SK-N-SH (cell line): ENCODE results near the gene SDF4. TPM values are rescaled to one million over a fixed set of nuclear protein-coding genes. Genes with fewer than 3 reads are reported as not detected.

Experiments used
- CTCF ChIA-PET: fragments of 300-600, 350-600 bp; formaldehyde crosslinking; extraction: SDS; loops from one replicate; lab custom pipeline; 2021; lab: Yijun Ruan, JAX
- POLR2A ChIA-PET: fragments of 350-600 bp; sonication (Branson Sonifier 250); formaldehyde crosslinking; extraction: SDS; loops from one replicate; lab custom pipeline; 2020; ENCODE audit warnings: antibody characterized with exemption, inconsistent platforms; lab: Yijun Ruan, JAX
- DNase-seq: peaks from one replicate; pipeline ENCODE4 v3.0.0; 2012
- H2AFZ ChIP-seq: fragments of 200-600 bp; sonication (generic); 2 replicates; pipeline ENCODE4 v1.8.1; 2016; ENCODE audit warnings: antibody characterized with exemption, mild to moderate bottlenecking, low read depth
- H3F3A ChIP-seq: fragments of 200-600 bp; sonication (generic); replicated peaks from 2 replicates; pipeline ENCODE3; 2016; ENCODE audit warnings: antibody characterized with exemption, mild to moderate bottlenecking; ENCODE audit not compliant: insufficient read depth
- H3K27ac ChIP-seq, 2 experiments: fragments of 200-500 bp in 1 of 2; fragments of 200-600 bp in 1 of 2; sonication (Bioruptor generic) in 1 of 2; sonication (generic), shearing (Covaris generic) in 1 of 2; 2 replicates each; pipeline versions ENCODE4 v1.5.1 to v1.6.1; 2014 to 2016; ENCODE audit warnings: low read depth in 2 of 2, inconsistent platforms in 1 of 2, low read length in 1 of 2, mild to moderate bottlenecking in 1 of 2, mixed read lengths in 1 of 2
- H3K27me3 ChIP-seq: fragments of 200-600 bp; sonication (generic), shearing (Covaris generic); 2 replicates; pipeline ENCODE4 v1.6.1; 2016; ENCODE audit warnings: mixed run types; ENCODE audit not compliant: insufficient read depth
- H3K36me3 ChIP-seq, 2 experiments: fragments of 200-500 bp in 1 of 2; fragments of 200-600 bp in 1 of 2; sonication (Bioruptor generic) in 1 of 2; sonication (generic) in 1 of 2; replicated peaks in 1 of 2; 2 replicates each; pipeline versions ENCODE3 to v1.5.1; 2014 to 2016; ENCODE audit warnings: low read length in 1 of 2, mild to moderate bottlenecking in 1 of 2; ENCODE audit not compliant: insufficient read depth in 2 of 2, control insufficient read depth in 1 of 2
- H3K4me1 ChIP-seq, 2 experiments: fragments of 200-500 bp in 1 of 2; fragments of 200-600 bp in 1 of 2; sonication (Bioruptor generic) in 1 of 2; sonication (generic), shearing (Covaris generic) in 1 of 2; 2 replicates each; pipeline versions ENCODE4 v1.5.1 to v1.6.1; 2014 to 2016; ENCODE audit warnings: low read depth in 1 of 2, low read length in 1 of 2, mixed run types in 1 of 2; ENCODE audit not compliant: insufficient read depth in 2 of 2, control insufficient read depth in 1 of 2
- H3K4me2 ChIP-seq: fragments of 200-600 bp; sonication (generic), shearing (Covaris generic); 2 replicates; pipeline ENCODE4 v1.6.1; 2017; ENCODE audit warnings: mixed run types
- H3K4me3 ChIP-seq, 2 experiments: fragments of 200-500 bp in 1 of 2; fragments of 200-600 bp in 1 of 2; sonication (Bioruptor generic) in 1 of 2; sonication (generic), shearing (Covaris generic) in 1 of 2; 2 replicates each; pipeline versions ENCODE4 v1.5.1 to v1.8.1; 2014 to 2016; ENCODE audit warnings: low read depth in 2 of 2, inconsistent platforms in 1 of 2, low read length in 1 of 2, mild to moderate bottlenecking in 1 of 2, mixed read lengths in 1 of 2, moderate library complexity in 1 of 2
- H3K79me2 ChIP-seq: fragments of 200-600 bp; sonication (generic); 2 replicates; pipeline ENCODE4 v1.8.1; 2017; ENCODE audit warnings: mild to moderate bottlenecking; ENCODE audit not compliant: insufficient read depth
- H3K9ac ChIP-seq: fragments of 200-600 bp; sonication (generic); 2 replicates; pipeline ENCODE4 v1.6.1; 2017; ENCODE audit warnings: mixed run types
- H3K9me2 ChIP-seq: fragments of 200-600 bp; sonication (generic); 2 replicates; pipeline ENCODE4 v1.6.1; 2017; ENCODE audit warnings: mixed run types
- H3K9me3 ChIP-seq: fragments of 200-600 bp; sonication (generic); 2 replicates; pipeline ENCODE4 v1.6.1; 2017; ENCODE audit warnings: mixed run types, mild to moderate bottlenecking, moderate library complexity
- H4K20me1 ChIP-seq: fragments of 200-600 bp; sonication (generic); 2 replicates; pipeline ENCODE4 v1.6.1; 2017; ENCODE audit warnings: mild to moderate bottlenecking, mixed run types; ENCODE audit not compliant: insufficient read depth
- FOSL2 ChIP-seq: IDR thresholded peaks from 2 replicates; pipeline ENCODE4 v1.4.0; 2012; ENCODE audit warnings: low read depth, mild to moderate bottlenecking, moderate library complexity, borderline replicate concordance
- GABPA ChIP-seq: IDR thresholded peaks from 2 replicates; pipeline ENCODE4 v1.4.0; 2012; ENCODE audit warnings: low read depth, mild to moderate bottlenecking
- GATA2 ChIP-seq: sonication (generic); formaldehyde crosslinking; IDR thresholded peaks from 2 replicates; pipeline ENCODE4 v1.5.0; 2020; ENCODE audit warnings: mild to moderate bottlenecking, missing genetic modification reagents
- JUND ChIP-seq: IDR thresholded peaks from 2 replicates; pipeline ENCODE4 v1.4.0; 2012
- POLR2AphosphoS5 ChIP-seq: IDR thresholded peaks from 2 replicates; pipeline ENCODE4 v1.6.1; 2012; ENCODE audit warnings: low read depth, low read length
- RCOR1 ChIP-seq: fragments of 150-350 bp; IDR thresholded peaks from 2 replicates; pipeline ENCODE4 v1.6.1; 2017; ENCODE audit warnings: antibody characterized with exemption, low read length
- RFX5 ChIP-seq: IDR thresholded peaks from 2 replicates; pipeline ENCODE4 v1.6.1; 2012; ENCODE audit warnings: mild to moderate bottlenecking, improper control_type of control experiment, low read length
- RXRA ChIP-seq: IDR thresholded peaks from 2 replicates; pipeline ENCODE4 v1.4.0; 2012; ENCODE audit warnings: low read depth, mild to moderate bottlenecking, borderline replicate concordance
- SIN3A ChIP-seq: IDR thresholded peaks from 2 replicates; pipeline ENCODE4 v1.6.1; 2012; ENCODE audit warnings: low read depth, mild to moderate bottlenecking, low read length, moderate library complexity, borderline replicate concordance
- TAF1 ChIP-seq: IDR thresholded peaks from 2 replicates; pipeline ENCODE4 v1.6.1; 2012; ENCODE audit warnings: low read depth, mild to moderate bottlenecking, low read length, moderate library complexity, borderline replicate concordance
- WGBS: methylation state at CpG from one replicate; pipeline ENCODE4 v1.1.6; 2017; ENCODE audit warnings: low lambda C conversion rate; 5-methylcytosine and 5-hydroxymethylcytosine counted together
- polyA plus RNA-seq, 3 experiments: library from polyadenylated mRNA; depleted of rRNA; stranded (reverse); fragments of >200 nt; gene quantifications; 2 replicates each; pipeline ENCODE4 v1.2.3, GENCODE V29; 2012
- TF ChIP-seq, protein P1 (sequence below): fragments of 150-350 bp; IDR thresholded peaks from 2 replicates; pipeline ENCODE4 v1.6.1; 2016; ENCODE audit warnings: mild to moderate bottlenecking, low read depth, low read length
- TF ChIP-seq, protein P2 (sequence below): IDR thresholded peaks from 2 replicates; pipeline ENCODE4 v1.6.1; 2012; ENCODE audit warnings: mild to moderate bottlenecking, low read depth, low read length, moderate library complexity
- TF ChIP-seq, protein P3 (sequence below): IDR thresholded peaks from 2 replicates; pipeline ENCODE4; 2012
- TF ChIP-seq, protein P4 (sequence below): IDR thresholded peaks from 2 replicates; pipeline ENCODE4 v1.4.0; 2012; ENCODE audit warnings: low read depth
- TF ChIP-seq, protein P5 (sequence below): fragments of 200-600 bp; sonication (generic); IDR thresholded peaks from 2 replicates; pipeline ENCODE4 v1.6.1; 2017; ENCODE audit warnings: antibody characterized with exemption, mild to moderate bottlenecking, moderate library complexity

The SDF4 gene
- polyA plus RNA-seq, 1 of the 3 experiments (the other 2 are of a cell fraction): 265 TPM

DNA sequence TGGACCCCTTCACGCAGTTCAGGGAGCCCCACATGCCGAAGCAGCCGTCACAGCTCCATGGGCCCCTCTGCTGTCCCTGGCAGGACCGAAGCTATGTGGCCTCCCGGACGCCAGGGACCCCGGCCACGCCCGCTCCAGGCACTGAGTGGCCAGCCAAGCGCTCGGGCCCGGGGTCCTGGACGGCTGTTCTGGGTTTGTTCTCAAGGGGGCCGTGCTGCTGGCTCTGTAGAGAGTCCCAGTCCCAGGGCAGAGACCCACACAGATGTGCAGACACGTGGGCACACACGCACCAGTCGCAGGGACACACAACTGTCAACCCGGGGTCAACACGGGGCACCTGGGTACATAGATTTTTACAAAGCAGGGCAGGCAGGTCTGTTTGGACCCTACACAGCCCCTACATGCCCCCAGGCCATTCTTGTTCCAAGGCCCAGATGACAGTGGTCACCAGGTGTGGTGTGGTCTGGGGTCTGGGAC is 6.9 kb upstream of the SDF4 start:
- Histone ChIP-seq H3K9me3 (no peaks in the 10 kb centered on the region), H3K27me3 (no peaks in the 10 kb centered on the region), H3K4me3 (no peak overlapping the region), H3K9me2 (no peaks in the 10 kb centered on the region), H3K4me1 (peaks cover 0 to 18% of the 10 kb centered on the region in 2 experiments; a peak in 1 of 4 replicates), H3F3A (no peaks in the 10 kb centered on the region), H3K36me3 (peaks cover 0 to 17% of the 10 kb centered on the region in 2 experiments), H2AFZ (no peak overlapping the region), H4K20me1 (no peaks in the 10 kb centered on the region), H3K79me2 (peaks cover 8% of the 10 kb centered on the region; the same call in 1 of the 2 replicates), H3K9ac (no peak overlapping the region), H3K27ac (no peak overlapping the region), H3K4me2 (no peak overlapping the region)
- POLR2A ChIA-PET: interaction anchor here (0.9 kb wide), 1 partner anchor 12 kb away, joined by 3 read pairs; no protein-coding TSS in a partner anchor
- TF ChIP-seq, protein P1, sequence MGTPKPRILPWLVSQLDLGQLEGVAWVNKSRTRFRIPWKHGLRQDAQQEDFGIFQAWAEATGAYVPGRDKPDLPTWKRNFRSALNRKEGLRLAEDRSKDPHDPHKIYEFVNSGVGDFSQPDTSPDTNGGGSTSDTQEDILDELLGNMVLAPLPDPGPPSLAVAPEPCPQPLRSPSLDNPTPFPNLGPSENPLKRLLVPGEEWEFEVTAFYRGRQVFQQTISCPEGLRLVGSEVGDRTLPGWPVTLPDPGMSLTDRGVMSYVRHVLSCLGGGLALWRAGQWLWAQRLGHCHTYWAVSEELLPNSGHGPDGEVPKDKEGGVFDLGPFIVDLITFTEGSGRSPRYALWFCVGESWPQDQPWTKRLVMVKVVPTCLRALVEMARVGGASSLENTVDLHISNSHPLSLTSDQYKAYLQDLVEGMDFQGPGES: no peak
- TF ChIP-seq POLR2AphosphoS5: no peak
- no peak for TF ChIP-seq RFX5
- TF ChIP-seq, protein P2, sequence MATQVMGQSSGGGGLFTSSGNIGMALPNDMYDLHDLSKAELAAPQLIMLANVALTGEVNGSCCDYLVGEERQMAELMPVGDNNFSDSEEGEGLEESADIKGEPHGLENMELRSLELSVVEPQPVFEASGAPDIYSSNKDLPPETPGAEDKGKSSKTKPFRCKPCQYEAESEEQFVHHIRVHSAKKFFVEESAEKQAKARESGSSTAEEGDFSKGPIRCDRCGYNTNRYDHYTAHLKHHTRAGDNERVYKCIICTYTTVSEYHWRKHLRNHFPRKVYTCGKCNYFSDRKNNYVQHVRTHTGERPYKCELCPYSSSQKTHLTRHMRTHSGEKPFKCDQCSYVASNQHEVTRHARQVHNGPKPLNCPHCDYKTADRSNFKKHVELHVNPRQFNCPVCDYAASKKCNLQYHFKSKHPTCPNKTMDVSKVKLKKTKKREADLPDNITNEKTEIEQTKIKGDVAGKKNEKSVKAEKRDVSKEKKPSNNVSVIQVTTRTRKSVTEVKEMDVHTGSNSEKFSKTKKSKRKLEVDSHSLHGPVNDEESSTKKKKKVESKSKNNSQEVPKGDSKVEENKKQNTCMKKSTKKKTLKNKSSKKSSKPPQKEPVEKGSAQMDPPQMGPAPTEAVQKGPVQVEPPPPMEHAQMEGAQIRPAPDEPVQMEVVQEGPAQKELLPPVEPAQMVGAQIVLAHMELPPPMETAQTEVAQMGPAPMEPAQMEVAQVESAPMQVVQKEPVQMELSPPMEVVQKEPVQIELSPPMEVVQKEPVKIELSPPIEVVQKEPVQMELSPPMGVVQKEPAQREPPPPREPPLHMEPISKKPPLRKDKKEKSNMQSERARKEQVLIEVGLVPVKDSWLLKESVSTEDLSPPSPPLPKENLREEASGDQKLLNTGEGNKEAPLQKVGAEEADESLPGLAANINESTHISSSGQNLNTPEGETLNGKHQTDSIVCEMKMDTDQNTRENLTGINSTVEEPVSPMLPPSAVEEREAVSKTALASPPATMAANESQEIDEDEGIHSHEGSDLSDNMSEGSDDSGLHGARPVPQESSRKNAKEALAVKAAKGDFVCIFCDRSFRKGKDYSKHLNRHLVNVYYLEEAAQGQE: no peak
- TF ChIP-seq GABPA: no peak
- TF ChIP-seq, protein P3, sequence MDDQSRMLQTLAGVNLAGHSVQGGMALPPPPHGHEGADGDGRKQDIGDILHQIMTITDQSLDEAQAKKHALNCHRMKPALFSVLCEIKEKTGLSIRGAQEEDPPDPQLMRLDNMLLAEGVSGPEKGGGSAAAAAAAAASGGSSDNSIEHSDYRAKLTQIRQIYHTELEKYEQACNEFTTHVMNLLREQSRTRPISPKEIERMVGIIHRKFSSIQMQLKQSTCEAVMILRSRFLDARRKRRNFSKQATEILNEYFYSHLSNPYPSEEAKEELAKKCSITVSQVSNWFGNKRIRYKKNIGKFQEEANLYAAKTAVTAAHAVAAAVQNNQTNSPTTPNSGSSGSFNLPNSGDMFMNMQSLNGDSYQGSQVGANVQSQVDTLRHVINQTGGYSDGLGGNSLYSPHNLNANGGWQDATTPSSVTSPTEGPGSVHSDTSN: no peak
- DNase-seq: peak; percentile 61
- CTCF ChIA-PET: interaction anchor here (1.4 to 5.1 kb wide), 2 partner anchors 116 to 237 kb away, joined by 5 to 43 read pairs; no protein-coding TSS in a partner anchor
- 74% methylated on average over 5 of the region's 19 CpGs for WGBS

DNA sequence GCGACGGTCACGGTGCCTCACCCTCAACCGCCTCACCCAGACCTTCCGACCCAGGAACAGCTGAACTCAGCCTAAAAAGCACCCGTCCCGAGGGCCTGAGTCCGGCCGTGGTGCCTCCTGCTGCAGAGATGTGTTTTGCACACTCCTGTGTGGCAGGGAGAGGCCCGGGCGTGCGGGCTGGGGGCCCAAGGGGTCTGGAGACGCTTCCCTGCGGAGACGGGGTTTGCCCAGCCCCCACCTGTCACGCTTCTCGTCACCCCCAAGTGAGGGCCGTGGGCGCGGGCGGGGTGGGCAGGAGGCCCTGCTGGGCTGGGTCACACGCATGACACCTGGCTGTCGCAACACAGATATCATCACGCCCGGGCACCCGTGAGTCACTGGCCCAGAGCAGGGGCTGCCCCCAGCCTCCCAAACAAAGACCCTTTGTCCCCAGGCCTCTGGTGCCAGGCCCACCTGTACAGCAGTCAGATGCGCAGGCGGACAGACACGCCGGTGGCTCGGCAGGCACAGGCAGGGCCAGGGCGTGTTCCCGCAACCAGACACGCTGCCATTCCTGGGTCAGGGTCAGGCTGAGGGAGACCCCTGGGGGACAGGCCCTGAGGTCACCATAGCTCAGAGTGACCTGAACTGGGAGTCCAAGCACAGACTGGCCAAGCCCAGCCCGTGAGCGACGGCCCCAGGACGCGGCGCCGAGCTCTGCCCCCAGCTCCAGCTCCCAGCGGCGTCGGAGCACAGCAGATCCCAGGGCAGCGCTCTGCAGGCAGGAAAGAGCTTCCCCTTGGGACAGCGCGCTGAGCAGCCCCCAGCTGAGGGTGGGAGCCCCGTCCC is 6.3 kb upstream of the SDF4 start:
- no peaks in the 10 kb centered on the region for H3K27me3 ChIP-seq
- 60% methylated on average over 2 of the region's 48 CpGs for WGBS
- H3K4me3 ChIP-seq: no peak overlapping the region
- no peak overlapping the region for H3K4me2 ChIP-seq
- H3K9me2 ChIP-seq: no peaks in the 10 kb centered on the region
- ChIA-PET POLR2A (interaction anchor here (0.9 kb wide), 1 partner anchor 12 kb away, joined by 3 read pairs; no protein-coding TSS in a partner anchor), CTCF (interaction anchor here (1.8 to 5.1 kb wide), 2 partner anchors 54 to 116 kb away, joined by 5 to 43 read pairs; no protein-coding TSS in a partner anchor)
- peaks cover 0 to 22% of the 10 kb centered on the region in 2 experiments; a peak in 1 of 4 replicates for H3K4me1 ChIP-seq
- H3K79me2 ChIP-seq: peaks cover 14% of the 10 kb centered on the region
- no peak for DNase-seq
- peaks cover 0 to 17% of the 10 kb centered on the region in 2 experiments for H3K36me3 ChIP-seq
- H3K27ac ChIP-seq: no peak overlapping the region
- no peaks in the 10 kb centered on the region for H3K9me3 ChIP-seq
- H3K9ac ChIP-seq: no peak overlapping the region
- no peaks in the 10 kb centered on the region for H3F3A ChIP-seq
- H2AFZ ChIP-seq: no peak overlapping the region
- H4K20me1 ChIP-seq: no peaks in the 10 kb centered on the region
- no peak for TF ChIP-seq RXRA
- TF ChIP-seq POLR2AphosphoS5: no peak
- TF ChIP-seq SIN3A: no peak
- TF ChIP-seq, protein P4, sequence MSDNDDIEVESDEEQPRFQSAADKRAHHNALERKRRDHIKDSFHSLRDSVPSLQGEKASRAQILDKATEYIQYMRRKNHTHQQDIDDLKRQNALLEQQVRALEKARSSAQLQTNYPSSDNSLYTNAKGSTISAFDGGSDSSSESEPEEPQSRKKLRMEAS: no peak
- no peak for TF ChIP-seq FOSL2
- no peak for TF ChIP-seq RCOR1
- no peak for TF ChIP-seq RFX5
- no peak for TF ChIP-seq TAF1
- TF ChIP-seq JUND: no peak
- no peak for TF ChIP-seq GATA2 (CRISPR knock-in tag)
- TF ChIP-seq, protein P5, sequence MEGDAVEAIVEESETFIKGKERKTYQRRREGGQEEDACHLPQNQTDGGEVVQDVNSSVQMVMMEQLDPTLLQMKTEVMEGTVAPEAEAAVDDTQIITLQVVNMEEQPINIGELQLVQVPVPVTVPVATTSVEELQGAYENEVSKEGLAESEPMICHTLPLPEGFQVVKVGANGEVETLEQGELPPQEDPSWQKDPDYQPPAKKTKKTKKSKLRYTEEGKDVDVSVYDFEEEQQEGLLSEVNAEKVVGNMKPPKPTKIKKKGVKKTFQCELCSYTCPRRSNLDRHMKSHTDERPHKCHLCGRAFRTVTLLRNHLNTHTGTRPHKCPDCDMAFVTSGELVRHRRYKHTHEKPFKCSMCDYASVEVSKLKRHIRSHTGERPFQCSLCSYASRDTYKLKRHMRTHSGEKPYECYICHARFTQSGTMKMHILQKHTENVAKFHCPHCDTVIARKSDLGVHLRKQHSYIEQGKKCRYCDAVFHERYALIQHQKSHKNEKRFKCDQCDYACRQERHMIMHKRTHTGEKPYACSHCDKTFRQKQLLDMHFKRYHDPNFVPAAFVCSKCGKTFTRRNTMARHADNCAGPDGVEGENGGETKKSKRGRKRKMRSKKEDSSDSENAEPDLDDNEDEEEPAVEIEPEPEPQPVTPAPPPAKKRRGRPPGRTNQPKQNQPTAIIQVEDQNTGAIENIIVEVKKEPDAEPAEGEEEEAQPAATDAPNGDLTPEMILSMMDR: no peak
